Dendritic cell treated with granulocyte-macrophage colony-stimulating factor and Interleukin-4, amounts not matched to agents 40 ng/mL and 50 ng/mL, for 4 days (primary cell): ENCODE measurements around the gene MIGA2.
"Not testable (repeated sequence)": the region's sequence is repeated elsewhere in the genome, so short reads cannot be mapped to it uniquely, and the experiment has no call there.

Source experiments
- H3K27ac Mint-ChIP-seq: one replicate; pipeline ENCODE4 v1.8.0; 2022; ENCODE audit warnings: mild to moderate bottlenecking, mixed read lengths
- H3K27me3 Mint-ChIP-seq: one replicate; pipeline ENCODE4 v1.8.0; 2022; ENCODE audit warnings: mild to moderate bottlenecking, mixed read lengths
- H3K36me3 Mint-ChIP-seq: one replicate; pipeline ENCODE4 v1.8.0; 2022; ENCODE audit warnings: low read depth, mixed read lengths
- H3K4me1 Mint-ChIP-seq: one replicate; pipeline ENCODE4 v1.8.0; 2022; ENCODE audit warnings: low read depth, mixed read lengths
- H3K4me3 Mint-ChIP-seq: one replicate; pipeline ENCODE4 v1.8.0; 2022; ENCODE audit warnings: mild to moderate bottlenecking, moderate library complexity, mixed read lengths
- H3K9me3 Mint-ChIP-seq: one replicate; pipeline ENCODE4 v1.8.0; 2022; ENCODE audit warnings: mixed read lengths
- intact Hi-C: fragments of 100-400 bp; cut with micrococcal nuclease; formaldehyde crosslinking; loops from one replicate; pipeline ENCODE4 v1.15.0; 2022

The MIGA2 gene

DNA sequence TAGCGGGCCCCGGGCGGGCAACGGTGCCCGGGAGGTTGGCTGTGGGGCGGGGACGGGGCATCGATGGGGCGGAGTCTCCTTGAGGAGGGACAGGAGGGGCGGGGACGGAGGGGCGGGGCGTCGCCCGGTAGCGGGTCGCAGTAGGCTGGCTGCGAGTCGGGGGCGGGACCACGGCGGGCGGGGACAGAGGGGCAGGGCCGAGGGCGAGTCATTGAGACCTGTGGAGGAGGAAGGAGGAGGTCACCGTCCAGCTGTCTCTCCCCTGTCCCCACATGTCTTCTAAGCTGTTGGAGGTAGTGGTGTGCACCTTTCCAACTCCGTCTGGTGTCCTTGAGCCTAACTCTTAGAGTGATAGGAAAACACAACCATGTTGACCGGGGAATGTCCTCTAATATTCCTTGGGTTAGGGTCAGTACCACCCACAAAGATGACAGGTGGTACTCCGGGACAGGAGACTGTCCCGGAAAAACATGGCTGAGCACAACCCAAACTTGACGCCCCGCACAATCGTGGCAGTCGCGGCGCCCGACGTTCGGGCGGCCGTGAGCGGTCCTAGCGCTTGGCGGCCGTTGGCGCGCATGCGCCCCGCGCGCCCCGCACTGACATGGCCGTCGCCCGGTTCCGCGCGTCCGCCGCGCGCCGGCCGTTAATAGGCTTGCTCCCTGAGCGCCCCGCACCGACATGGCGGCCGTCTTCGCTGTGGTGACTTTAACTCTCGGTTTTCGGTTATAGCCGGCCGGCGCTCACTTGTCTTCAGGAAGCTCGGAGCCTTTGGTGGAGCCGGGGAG, 74.5 kb downstream of the MIGA2 start, which contains the start of the genes CRAT and PTPA:
TSS of gene CRAT (minus strand) at position 54 of the 788 bp plus-strand sequence. CDS start 284 bp downstream, outside the sequence.
TSS of gene PTPA (plus strand) at position 676 of the 788 bp plus-strand sequence. CDS start 186 bp downstream, outside the sequence.
- intact Hi-C loops: no loop called here
- Mint-ChIP-seq H3K27me3 (peaks cover 5% of the 10 kb centered on the region), H3K9me3 (no peaks in the 10 kb centered on the region), H3K4me1 (peaks cover 61% of the 10 kb centered on the region), H3K27ac (peak within 1 kb of the TSS; percentile 97), H3K4me3 (peak within 1 kb of the TSS; percentile 92), H3K36me3 (peaks cover 41% of the 10 kb centered on the region)

DNA sequence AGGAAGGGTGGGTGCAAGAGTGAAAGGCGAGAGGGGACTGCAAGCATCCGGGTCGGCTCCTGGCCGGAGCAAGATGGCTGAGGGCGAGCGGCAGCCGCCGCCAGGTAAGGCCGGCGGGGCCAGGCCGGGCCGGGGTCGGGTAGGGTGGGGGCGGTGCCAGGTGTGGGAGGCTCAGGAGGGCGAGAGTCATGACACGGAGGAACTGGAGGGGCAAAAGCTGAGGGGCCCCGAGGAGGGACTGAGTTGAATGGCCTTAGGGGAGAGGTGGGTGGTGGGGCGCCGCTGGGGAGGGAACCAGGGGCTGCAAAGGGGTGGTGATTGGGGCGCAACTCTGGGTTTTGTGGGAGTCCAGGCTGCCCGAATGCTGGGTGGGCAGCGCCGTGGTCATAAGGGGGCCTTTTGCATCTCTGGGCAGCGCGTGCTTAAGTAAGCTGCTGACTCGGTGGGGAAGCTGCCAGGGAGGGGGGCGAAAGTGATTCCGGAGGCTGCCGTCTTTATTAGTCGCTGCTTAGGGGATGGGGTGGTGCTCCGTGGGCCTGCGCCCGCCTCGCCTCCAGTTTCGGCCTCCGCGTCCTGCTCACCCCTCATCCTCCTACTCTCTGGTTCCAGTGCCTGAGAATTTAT, 75.2 kb downstream of the MIGA2 start:
- intact Hi-C loops: no loop called here
- Mint-ChIP-seq H3K27ac (peak overlapping the region; percentile 97), H3K4me3 (peak overlapping the region; percentile 92), H3K9me3 (no peaks in the 10 kb centered on the region), H3K4me1 (peaks cover 62% of the 10 kb centered on the region), H3K36me3 (peaks cover 34% of the 10 kb centered on the region), H3K27me3 (peaks cover 5% of the 10 kb centered on the region)

DNA sequence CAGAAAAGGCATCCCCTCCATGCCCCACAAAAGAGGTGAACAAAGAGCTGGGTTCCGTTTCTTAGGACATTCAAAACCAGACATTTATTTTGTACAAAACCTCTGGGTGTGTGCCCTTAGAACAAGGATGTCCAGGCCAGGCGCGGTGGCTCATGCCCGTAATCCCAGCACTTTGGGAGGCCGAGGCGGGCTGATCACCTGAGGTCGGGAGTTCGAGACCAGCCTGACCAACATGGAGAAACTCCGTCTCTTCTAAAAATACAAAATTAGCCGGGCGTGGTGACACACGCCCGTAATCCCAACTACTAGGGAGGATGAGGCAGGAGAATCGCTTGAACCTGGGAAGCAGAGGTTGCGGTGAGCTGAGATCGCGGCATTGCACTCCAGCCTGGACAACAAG, 76.1 kb downstream of the MIGA2 start:
- Mint-ChIP-seq H3K36me3 (peaks cover 25% of the 10 kb centered on the region), H3K4me1 (peaks cover 60% of the 10 kb centered on the region), H3K27ac (peak overlapping the region; percentile 97), H3K4me3 (peak overlapping the region; percentile 92)
- intact Hi-C loops, H3K9me3 Mint-ChIP-seq, H3K27me3 Mint-ChIP-seq: not testable (repeated sequence)

DNA sequence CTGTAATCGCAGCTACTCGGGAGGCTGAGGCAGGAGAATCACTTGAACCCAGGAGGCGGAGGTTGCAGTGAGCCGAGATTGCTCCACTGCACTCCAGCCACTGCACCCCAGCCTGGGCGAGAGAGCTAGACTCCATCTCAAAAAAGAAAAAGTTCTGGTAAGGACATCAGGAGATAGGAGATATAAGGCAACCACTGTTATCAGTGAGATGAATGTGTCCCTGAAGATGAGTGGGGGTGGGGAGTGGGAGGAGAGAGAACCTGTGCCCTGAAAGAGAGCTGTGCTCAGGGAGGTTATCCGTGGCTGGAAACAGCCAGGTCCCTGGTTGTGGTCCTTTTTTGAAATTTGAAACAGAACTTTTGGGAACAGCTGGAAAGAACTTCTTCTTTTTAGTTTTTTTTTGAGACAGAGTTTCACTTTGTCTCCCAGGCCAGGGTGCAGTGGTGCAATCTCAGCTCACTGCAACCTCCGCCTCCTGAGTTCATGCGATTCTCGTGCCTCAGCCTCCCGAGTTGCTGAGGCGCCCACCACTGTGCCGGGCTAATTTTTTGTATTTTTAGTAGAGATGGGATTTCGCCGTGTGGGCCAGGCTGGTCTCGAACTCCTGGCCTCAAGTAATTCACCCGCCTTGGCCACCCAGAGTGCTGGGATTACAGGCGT, 77.3 kb downstream of the MIGA2 start:
- H3K27ac Mint-ChIP-seq: peak overlapping the region; percentile 88
- H3K9me3 Mint-ChIP-seq: no peaks in the 10 kb centered on the region
- H3K27me3 Mint-ChIP-seq: peaks cover 5% of the 10 kb centered on the region
- H3K36me3 Mint-ChIP-seq: peaks cover 16% of the 10 kb centered on the region
- H3K4me3 Mint-ChIP-seq: peak overlapping the region; percentile 68
- intact Hi-C loops: no loop called here
- H3K4me1 Mint-ChIP-seq: peaks cover 53% of the 10 kb centered on the region

DNA sequence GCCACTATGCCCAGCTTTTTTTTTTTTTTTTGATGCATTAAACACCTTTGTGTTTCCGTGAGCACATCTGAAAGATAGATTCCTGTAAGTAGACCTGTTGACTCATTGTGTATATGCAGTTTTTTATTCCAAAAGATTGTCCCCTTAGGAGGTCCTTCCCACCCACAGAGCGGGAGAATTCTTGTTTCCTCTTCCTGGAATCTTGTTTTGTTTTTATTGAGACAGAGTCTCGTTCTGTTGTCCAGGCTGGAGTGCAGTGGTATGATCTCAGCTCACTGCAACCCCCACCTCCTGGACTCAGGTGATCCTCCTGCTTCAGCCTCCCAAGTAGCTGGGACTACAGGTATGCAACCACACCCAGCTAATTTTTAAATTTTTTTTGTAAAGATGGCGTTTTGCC, 82.4 kb downstream of the MIGA2 start:
- Mint-ChIP-seq H3K4me3 (no peak overlapping the region), H3K36me3 (peaks cover 51% of the 10 kb centered on the region), H3K9me3 (no peaks in the 10 kb centered on the region), H3K27me3 (no peaks in the 10 kb centered on the region), H3K4me1 (peaks cover 26% of the 10 kb centered on the region), H3K27ac (peak overlapping the region; percentile 55)
- intact Hi-C loops: no loop called here

DNA sequence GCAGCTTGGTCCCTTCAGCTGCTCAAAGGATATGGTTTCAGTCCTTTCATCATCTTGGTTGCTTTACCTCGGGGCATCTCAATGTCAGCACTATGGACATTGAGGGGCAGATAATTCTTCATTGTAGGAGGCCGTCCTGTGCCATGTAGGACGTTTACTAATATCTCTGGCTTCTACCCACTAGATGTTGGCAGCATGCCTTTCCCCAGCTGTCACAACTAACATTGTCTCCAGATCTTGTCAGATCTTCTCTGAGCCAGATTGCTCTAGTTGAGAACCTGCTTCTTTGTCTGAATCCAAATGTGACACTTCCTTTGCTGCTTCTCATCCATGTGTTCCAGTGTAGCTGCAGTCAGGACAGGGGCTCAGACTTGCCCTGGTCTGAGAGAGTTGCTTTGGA, 85.1 kb downstream of the MIGA2 start:
- H3K4me1 Mint-ChIP-seq: peaks cover 16% of the 10 kb centered on the region
- H3K4me3 Mint-ChIP-seq: no peak overlapping the region
- H3K36me3 Mint-ChIP-seq: peaks cover 78% of the 10 kb centered on the region
- intact Hi-C loops: no loop called here
- no peaks in the 10 kb centered on the region for H3K27me3 Mint-ChIP-seq
- no peak overlapping the region for H3K27ac Mint-ChIP-seq
- no peaks in the 10 kb centered on the region for H3K9me3 Mint-ChIP-seq
